Measurements from ENCODE around the gene RHBDF1.
A peak's percentile ranks its signal among the peaks of the same experiment; 100 is the strongest.
"Not testable (repeated sequence)": the region's sequence is repeated elsewhere in the genome, so short reads cannot be mapped to it uniquely, and the experiment has no call there.

The RHBDF1 gene

DNA sequence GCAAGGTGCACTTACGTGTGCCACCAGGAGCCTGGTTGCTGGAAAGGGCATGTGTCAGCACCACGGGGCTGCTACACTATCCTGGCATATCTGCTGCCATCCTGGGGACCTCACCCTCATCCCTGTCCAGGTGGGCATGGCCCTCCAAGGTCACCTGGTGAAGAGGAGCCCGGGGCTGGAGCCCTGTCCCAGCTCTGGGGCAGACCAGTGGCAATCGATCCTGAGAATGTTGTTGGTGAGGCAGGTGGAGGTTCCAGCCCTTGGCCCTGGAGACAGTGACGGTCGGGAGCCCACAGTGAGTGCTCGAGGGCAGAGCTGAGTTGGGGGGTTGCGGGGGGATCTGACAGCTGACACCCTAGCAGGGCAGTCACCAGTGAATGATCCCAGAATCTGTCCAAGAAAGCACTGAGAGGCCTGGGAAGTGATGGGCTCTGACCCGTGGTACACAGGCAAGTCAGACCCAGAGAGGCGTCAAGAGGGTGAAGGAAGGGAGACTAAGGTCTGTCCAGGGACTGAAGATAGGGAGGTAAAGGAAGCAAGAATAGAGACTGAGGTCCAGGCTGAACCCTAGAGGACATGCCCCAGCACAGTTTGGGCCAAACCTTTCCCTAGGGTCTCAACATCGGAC is 36.6 kb downstream of the RHBDF1 start:
- DNase-seq: no peak

DNA sequence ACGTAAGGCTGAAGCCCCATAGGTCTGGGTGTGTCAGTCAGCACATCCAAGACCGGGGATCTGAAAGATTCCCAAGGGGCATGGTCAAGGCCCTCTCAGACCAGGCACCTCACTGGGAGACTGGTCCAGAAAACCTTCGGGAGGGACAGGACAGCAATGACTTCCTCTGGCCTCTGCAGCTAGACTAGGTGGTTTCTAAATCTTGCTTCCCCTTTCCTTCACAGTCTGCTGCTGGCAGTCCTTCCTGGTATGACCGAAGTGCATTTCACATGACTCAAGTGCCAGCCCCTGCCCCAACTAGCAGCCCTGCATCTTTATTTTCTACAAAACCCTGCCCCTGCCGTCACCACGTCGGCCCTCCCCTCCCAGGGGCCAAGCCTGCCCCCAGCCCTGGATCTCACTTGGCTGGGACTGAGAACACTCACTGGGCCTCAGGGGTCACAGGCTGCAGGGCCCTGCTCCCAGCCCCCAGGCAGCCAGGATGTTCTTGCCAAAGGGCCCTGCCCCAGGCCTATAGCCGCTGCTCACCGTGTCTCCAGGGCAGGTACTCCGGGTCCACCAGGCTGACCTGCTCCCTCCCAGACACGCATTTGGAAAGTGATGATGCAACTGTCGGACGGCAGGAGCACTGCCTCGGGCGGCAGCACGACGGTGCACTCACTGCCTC is 37.3 kb downstream of the RHBDF1 start:
- no peak for DNase-seq

DNA sequence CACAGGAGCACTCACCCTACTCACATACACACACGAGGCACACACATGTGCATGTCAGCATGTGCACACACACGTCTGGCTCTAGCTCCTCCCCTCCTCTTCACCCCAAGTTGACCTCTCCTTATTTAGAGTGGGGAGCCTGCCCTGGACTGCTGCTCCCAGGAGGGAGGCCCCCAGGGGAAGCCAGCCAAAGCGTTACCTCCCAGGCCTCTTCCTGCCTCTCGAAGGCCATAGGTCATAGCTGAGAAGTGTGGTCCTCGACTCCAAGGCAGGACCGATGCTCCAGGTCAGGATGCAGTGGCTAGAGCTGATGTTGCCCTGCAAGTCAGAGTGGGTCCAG is 37.8 kb downstream of the RHBDF1 start:
- DNase-seq: no peak

DNA sequence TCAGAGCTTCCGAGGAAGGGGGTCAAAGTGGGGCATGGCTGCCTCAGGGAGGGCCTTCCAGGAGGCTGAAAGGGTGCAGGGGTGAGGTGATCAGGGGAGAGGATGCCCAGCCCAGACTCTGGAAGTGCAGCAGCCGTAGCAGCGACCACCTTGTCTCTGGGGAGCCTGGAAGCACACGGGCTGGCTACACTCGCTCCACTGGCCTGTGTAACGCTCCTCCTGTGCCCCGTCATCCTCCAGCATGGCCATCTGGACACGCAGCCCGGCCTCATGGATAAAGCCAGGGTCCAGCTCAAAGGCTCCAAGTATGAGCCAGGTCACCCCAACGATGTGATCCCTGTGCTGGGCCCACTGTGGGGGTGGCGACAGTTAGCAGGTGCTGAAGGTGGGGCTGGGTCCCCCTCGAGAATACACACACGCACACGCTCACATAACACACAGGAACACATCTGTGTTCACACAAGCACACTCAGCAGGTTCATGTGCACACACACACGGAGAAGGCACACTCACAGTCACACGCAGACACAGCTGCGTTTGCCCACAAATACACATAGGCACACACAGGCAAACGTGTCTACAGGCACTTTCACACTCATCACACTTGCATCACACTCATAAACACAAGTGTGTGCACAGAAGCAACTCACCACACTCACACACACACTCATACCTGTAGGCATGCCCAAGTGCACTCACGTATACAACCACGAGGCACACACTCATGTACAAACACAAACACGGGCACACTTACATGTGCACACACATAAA is 38.4 kb downstream of the RHBDF1 start:
- no peak for DNase-seq

DNA sequence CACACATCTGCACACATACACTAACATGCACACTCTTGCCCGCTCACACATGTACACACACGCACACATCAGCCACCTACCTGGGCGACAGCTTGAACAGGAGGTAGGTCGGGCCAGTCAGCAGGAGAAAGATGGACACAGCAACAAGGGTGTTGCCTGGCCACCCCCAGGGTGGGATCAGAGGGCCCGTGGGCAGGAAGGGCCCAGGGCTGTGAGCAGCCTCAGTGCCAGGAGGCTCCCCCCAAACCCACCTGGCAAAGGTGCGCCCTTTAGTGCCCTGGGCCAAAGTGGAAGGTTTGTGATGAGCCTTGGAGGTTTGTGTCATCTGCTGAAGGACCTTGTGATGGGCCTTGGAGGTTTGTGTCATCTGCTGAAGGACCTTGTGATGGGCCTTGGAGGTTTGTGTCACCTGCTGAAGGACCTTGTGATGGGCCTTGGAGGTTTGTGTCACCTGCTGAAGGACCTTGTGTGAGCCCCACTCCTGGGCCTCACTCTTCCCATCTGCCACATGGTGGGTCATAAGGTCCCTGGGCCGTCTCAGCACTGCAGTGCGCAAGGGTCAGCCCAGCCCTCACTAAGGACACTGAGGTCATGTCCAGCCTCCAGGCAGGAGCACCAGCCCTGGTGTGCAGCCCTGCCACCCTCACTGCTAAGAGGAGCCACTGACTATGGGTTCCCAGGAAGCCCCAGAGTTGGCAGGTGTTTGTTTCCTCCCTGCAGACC is 39.1 kb downstream of the RHBDF1 start:
- not testable (repeated sequence) for DNase-seq

DNA sequence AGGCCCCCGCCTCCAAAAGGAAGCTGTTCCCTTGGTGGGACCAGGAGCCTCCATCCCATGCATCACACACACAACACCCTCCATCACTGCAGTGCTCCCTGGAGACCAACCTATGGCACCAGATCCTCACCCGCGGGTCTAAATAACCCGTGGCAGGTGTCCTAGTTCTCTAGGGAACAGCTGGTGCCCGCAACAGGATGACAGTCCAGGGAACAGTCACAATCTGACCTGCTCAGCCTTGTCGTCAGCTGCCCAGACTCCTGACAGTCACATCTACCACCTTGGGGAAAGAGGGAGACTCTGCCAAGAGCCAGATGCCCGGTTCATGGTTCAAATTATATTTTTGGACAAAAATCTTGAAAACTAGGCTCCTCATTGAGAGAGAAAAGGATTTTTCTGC is 41.8 kb downstream of the RHBDF1 start:
- DNase-seq: not testable (repeated sequence)

DNA sequence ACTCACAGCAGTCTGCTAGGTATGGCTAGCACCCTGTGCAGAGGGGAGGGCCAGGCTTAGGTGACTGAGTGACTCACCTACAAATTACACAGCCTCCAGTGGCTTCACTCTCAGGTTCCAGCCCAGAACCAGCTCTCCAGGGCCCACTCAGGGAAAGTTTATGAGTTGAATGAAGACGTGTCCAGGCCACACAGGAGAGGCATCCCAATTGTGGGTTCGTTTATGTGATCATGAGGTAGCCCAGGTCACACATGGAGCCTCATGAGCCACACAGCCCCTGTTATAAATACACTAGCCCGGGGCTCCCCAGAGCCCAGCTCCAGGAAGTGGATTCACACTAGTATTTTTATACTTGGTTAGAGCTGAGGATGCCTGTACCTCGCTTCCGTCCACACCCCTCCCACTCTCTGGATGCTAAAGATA is 46.5 kb downstream of the RHBDF1 start:
- not testable (repeated sequence) for DNase-seq

DNA sequence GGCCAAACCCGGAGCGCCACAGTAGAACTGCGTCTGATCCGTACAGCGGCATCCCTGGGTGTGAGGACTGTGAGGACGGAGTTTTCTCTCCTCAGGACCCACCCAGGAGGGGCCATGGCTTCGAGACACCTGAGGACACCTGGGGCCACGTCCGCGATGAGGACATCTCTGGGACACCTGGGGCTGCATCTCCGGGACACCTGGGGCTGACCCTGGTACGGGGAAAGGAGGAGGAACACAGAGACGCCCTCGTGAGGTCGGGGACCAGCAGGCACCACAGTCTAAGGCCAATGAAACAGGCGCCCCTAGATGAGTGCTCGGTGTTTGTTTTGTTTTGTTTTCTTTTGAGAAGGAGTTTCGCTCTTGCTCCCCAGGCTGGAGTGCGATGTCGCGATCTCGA is 48.3 kb downstream of the RHBDF1 start:
- DNase-seq: not testable (repeated sequence)

DNA sequence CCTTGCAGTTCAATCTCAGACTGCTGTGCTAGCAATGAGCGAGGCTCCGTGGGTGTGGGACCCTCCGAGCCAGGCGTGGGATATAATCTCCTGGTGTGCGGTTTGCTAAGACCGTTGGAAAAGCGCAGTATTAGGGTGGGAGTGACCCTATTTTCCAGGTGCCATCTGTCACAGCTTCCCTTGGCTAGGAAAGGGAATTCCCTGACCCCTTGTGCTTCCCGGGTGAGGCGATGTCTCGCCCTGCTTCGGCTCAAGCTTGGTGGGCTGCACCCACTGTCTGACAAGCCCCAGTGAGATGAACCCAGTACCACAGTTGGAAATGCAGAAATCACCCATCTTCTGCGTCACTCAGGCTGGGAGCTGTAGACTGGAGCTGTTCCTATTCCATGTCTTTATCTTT is 51.5 kb downstream of the RHBDF1 start:
- not testable (repeated sequence) for DNase-seq

DNA sequence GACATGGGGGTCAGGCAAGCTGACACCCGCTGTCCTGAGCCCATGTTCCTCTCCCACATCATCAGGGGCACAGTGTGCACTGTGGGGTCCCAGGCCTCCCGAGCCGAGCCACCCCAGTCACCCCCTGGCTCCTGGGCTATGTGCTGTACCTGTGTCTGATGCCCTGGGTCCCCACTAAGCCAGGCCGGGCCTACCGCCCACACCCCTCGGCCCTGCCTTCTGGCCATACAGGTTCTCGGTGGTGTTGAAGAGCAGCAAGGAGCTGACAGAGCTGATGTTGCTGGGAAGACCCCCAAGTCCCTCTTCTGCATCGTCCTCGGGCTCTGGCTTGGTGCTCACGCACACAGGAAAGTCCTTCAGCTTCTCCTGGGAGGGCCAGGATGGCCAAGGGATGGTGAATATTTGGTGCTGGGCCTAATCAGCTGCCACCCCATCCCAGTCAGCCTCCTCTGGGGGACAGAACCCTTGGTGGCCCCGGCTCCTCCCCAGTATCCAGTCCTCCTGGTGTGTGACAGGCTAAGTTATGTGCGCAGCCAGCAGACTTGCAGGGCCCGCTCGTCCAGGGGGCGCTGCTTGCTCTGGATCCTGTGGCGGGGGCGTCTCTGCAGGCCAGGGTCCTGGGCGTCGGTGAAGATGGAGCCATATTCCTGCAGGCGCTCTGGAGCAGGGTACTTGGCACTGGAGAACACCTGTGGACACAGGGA is 55.2 kb downstream of the RHBDF1 start:
- not testable (repeated sequence) for DNase-seq

DNA sequence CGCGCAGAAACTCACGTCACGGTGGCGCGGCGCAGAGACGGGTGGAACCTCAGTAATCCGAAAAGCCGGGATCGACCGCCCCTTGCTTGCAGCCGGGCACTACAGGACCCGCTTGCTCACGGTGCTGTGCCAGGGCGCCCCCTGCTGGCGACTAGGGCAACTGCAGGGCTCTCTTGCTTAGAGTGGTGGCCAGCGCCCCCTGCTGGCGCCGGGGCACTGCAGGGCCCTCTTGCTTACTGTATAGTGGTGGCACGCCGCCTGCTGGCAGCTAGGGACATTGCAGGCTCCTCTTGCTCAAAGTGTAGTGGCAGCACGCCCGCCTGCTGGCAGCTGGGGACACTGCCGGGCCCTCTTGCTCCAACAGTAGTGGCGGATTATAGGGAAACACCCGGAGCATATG is 61.7 kb downstream of the RHBDF1 start:
- DNase-seq: peak; percentile 85

DNA sequence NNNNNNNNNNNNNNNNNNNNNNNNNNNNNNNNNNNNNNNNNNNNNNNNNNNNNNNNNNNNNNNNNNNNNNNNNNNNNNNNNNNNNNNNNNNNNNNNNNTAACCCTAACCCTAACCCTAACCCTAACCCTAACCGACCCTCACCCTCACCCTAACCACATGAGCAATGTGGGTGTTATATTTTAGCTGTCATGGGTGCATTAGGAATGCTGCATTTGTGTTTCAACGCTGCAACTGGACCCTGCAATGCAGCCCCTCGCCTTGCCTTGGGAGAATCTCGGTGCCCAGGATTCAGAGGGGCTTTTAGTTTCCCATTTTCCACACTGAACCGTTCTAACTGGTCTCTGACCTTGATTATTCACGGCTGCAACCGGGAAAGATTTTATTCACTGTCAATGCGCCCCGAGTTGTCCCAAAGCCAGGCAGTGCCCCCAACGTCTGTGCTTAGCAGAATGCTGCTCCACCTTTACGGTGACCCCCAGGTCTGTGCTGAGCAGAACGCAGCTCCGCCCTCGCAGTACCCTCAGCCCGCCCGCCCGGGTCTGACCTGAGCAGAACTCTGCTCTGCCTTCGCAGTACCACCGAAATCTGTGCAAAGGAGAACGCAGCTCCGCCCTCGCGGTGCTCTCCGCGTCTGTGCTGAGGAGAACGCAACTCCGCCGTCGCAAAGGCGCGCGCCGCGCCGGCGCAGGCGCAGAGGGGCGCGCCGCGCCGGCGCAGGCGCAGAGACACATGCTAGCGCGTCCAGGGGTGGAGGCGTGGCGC is 62.3 kb downstream of the RHBDF1 start:
- DNase-seq: no peak

All from activated CD4-positive, alpha-beta T cell treated with anti-CD3 and anti-CD28 coated beads, Interleukin-2, amount 50 U/mL, for 1 hour (primary cell).